ENCODE results near the gene FOXO1. TPM values are rescaled to one million over a fixed set of nuclear protein-coding genes. Genes with fewer than 3 reads are reported as not detected.
"Not testable (repeated sequence)": the region's sequence is repeated elsewhere in the genome, so short reads cannot be mapped to it uniquely, and the experiment has no call there.

The FOXO1 gene
- polyA plus RNA-seq, 5 donors: 9.4 to 13.7 (median 12.6) TPM

- DNase-seq: no peak
Observed at GRCh38 chr13:40667622-40667978, 1.2 kb upstream of the FOXO1 start.

- DNase-seq: no peak
Observed at GRCh38 chr13:40666933-40667621, 636 bp upstream of the FOXO1 start.

GRCh38 chr13:40665126-40666044 is 1.1 kb downstream of the FOXO1 start:
- DNase-seq: no peak

GRCh38 chr13:40664350-40665125 is 1.9 kb downstream of the FOXO1 start:
- DNase-seq: no peak

- DNase-seq: not testable (repeated sequence)
Observed at GRCh38 chr13:40664100-40664349, 2.4 kb downstream of the FOXO1 start.

- DNase-seq: no peak
Observed at GRCh38 chr13:40662866-40663265, 3.6 kb downstream of the FOXO1 start.

- no peak for DNase-seq
Observed at GRCh38 chr13:40661875-40662665, 4.4 kb downstream of the FOXO1 start.

- no peak for DNase-seq
Observed at GRCh38 chr13:40660692-40661091, 5.7 kb downstream of the FOXO1 start.

GRCh38 chr13:40660141-40660664 is 6.2 kb downstream of the FOXO1 start:
- DNase-seq: no peak

GRCh38 chr13:40657951-40658350 is 8.5 kb downstream of the FOXO1 start:
- DNase-seq: no peak

- no peak for DNase-seq
Observed at GRCh38 chr13:40657307-40657706, 9.1 kb downstream of the FOXO1 start.

GRCh38 chr13:40656358-40656757 is 10.1 kb downstream of the FOXO1 start:
- no peak for DNase-seq

GRCh38 chr13:40653527-40654318 is 12.7 kb downstream of the FOXO1 start:
- DNase-seq: no peak

GRCh38 chr13:40652588-40652940 is 13.9 kb downstream of the FOXO1 start:
- DNase-seq: no peak

GRCh38 chr13:40651866-40652587 is 14.4 kb downstream of the FOXO1 start:
- DNase-seq: no peak

- DNase-seq: no peak
Observed at GRCh38 chr13:40648841-40649240, 17.6 kb downstream of the FOXO1 start.

- no peak for DNase-seq
Observed at GRCh38 chr13:40648040-40648439, 18.4 kb downstream of the FOXO1 start.

GRCh38 chr13:40644838-40645604 is 21.4 kb downstream of the FOXO1 start:
- no peak for DNase-seq

GRCh38 chr13:40640845-40641458 is 25.5 kb downstream of the FOXO1 start:
- DNase-seq: no peak
